VCaP (cell line): ENCODE results near the gene MICU1.
"Not testable (repeated sequence)": the region's sequence is repeated elsewhere in the genome, so short reads cannot be mapped to it uniquely, and the experiment has no call there.

ENCODE experiments used
- H3K27ac ChIP-seq: fragments of 450-650 bp; 2 replicates; pipeline ENCODE4 v1.5.1; 2017
- CTCF ChIP-seq: fragments of 450-650 bp; conservative IDR thresholded peaks from 2 replicates; pipeline ENCODE4 v1.5.1; 2017; ENCODE audit warnings: mild to moderate bottlenecking, moderate library complexity

Gene MICU1, protein sequence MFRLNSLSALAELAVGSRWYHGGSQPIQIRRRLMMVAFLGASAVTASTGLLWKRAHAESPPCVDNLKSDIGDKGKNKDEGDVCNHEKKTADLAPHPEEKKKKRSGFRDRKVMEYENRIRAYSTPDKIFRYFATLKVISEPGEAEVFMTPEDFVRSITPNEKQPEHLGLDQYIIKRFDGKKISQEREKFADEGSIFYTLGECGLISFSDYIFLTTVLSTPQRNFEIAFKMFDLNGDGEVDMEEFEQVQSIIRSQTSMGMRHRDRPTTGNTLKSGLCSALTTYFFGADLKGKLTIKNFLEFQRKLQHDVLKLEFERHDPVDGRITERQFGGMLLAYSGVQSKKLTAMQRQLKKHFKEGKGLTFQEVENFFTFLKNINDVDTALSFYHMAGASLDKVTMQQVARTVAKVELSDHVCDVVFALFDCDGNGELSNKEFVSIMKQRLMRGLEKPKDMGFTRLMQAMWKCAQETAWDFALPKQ

DNA sequence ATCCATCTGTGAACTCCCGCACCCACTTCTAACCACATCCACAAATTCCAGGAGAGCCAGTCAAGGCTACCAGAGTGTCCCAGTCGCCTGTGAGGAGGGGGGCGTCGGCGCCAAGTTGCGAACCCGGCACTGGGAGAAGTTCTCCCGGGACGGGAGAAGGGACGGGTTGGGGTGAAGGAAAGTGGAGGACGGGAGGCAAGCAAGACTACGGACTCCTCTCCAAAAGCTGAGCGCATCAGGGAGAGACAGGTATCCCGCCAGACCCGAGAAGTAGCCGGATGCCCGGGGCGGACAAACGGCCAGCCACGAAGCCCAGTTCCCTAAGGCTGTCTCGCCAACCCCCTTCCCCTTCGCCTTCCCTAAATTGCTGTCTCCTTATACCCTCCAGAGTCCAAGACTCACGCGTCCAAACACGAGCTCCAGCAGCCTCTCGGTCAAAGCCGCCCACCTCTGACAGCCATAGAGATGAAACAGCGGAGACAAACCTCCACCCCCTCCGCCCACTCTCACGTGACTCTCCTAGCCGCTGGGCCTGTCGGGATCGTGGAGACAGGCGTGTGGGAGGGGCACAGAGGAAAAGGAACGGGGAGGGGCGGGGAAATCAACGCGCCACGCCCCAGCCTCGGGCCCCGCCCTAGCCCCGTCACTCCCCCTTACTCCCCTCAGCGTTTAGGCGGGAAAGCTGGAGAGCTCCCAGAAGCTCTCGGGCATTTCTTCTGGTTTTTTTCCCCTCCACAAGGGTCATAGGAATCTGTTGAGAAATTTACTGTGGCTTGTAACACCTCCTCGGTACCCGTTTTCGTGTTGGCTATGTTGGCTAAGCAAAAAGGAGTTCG lies at the start of gene MICU1:
Gene MICU1, minus strand, starts transcription at position 472 of the 836 bp plus-strand sequence. CDS start 59,286 bp downstream, outside the sequence.
- peak within 1 kb of the TSS; percentile 80 for H3K27ac ChIP-seq
- no peak for TF ChIP-seq CTCF

- not testable (repeated sequence) for H3K27ac ChIP-seq
Measured at GRCh38 chr10:72674174-72674573, 48.3 kb upstream of the MICU1 start.

DNA sequence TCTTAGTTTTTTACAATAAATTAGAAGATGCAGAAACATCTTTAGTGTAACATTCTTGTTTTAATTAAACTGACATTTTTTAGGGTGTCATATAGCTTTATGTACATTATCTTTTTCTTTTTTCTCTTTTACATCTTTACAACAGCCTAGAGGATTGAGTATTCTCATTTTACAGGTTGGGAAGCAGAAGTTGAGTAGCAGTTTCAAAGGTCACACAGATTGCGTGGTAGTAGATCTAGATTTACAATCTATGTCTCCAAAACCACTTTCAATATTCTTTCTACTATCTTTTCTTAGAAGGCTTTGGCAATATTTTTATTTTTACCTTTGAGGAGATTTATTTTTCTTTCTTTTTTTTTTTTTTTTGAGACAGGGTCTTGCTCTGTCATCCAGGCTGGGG lies 47.4 kb upstream of the MICU1 start:
- no peak overlapping the region for H3K27ac ChIP-seq
- TF ChIP-seq CTCF = no peak

- TF ChIP-seq CTCF = no peak
- no peak overlapping the region for H3K27ac ChIP-seq
Measured at GRCh38 chr10:72667207-72667864, 41.5 kb upstream of the MICU1 start.

DNA sequence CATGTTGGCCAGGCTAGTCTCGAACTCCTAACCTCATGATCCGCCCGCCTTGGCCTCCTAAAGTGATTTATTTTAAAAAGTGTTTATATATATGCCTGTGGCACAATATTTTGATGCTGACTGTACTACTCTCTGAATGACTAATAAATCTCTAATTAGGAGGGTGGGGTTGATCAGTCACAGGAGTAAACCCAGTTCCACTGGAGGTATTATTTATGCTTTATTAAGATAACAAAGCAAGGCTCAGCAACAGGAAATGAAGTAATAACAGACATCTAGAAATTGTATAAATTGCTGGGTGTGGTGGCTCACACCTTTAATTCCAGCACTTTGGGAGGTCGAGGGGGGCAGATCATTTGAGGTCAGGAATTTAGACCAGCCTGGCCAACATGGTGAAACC lies 40.0 kb upstream of the MICU1 start:
- no peak for TF ChIP-seq CTCF
- H3K27ac ChIP-seq = no peak overlapping the region

DNA sequence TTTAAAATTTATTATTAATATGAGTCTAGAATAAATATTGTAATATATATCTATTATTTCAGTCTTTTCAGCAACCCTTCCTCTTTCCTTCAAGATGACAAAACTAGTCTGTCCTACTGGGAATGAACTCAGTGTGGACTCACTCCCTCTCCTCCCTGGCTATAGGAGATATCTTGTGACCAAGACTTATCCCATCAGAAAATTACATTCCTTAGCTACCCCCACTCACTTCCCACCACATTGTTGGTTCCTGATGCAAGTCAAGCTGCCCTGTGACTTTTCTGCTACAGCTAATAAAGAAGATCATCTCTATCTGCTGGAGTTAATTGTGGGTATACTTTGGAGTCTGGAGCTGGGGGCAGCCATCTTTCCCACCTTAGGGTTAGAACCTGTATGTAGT lies 38.1 kb upstream of the MICU1 start:
- no peak overlapping the region for H3K27ac ChIP-seq
- TF ChIP-seq CTCF = no peak

- H3K27ac ChIP-seq = no peak overlapping the region
- TF ChIP-seq CTCF = no peak
Measured at GRCh38 chr10:72661431-72661830, 35.6 kb upstream of the MICU1 start.
